Measurements from ENCODE around the gene EEF2K. TPM values are rescaled to one million over a fixed set of nuclear protein-coding genes. Genes with fewer than 3 reads are reported as not detected.

EEF2K gene
- total RNA-seq, 2 donors from 2014 or later: 9.8 to 15.8 TPM

GRCh38 chr16:22308824-22309520, 102.9 kb downstream of the EEF2K start:
- H3K4me3 Mint-ChIP-seq: no peak overlapping the region
- H3K4me3 ChIP-seq (ENCODE audit: low read length): no peak overlapping the region
- H3K27ac ChIP-seq (ENCODE audit: low read depth, low read length): no peak overlapping the region
- no peak overlapping the region for H3K27ac Mint-ChIP-seq
- H3K36me3 ChIP-seq (ENCODE audit: control insufficient read depth, insufficient read depth, low read length): peaks cover 62% of the 10 kb centered on the region
- no peaks in the 10 kb centered on the region for H3K27me3 Mint-ChIP-seq (ENCODE audit: insufficient read depth)
- H3K36me3 Mint-ChIP-seq (ENCODE audit: low read depth): peaks cover 68% of the 10 kb centered on the region
- H3K9me3 ChIP-seq (ENCODE audit: control insufficient read depth, low read length): no peaks in the 10 kb centered on the region
- H3K4me1 Mint-ChIP-seq: no peaks in the 10 kb centered on the region
- 95 to 100% methylated on average over 1 to 24 of the region's 24 CpGs for WGBS, 2 experiments (ENCODE audit: insufficient coverage in 1 of 2, insufficient read length in 1 of 2)
- DNase-seq: no peak
- no peaks in the 10 kb centered on the region for H3K4me1 ChIP-seq (ENCODE audit: control insufficient read depth, insufficient read depth, low read length)
- no peak for TF ChIP-seq CTCF (conservative IDR thresholded peaks at IDR 0.05)
- H3K9ac ChIP-seq (ENCODE audit: extremely low read depth, low read length, poor library complexity, severe bottlenecking): no peak overlapping the region
- no peaks in the 10 kb centered on the region for H3K9me3 Mint-ChIP-seq
- no peaks in the 10 kb centered on the region for H3K27me3 ChIP-seq (ENCODE audit: control insufficient read depth, insufficient read depth, low read length, poor library complexity, severe bottlenecking)

- Mint-ChIP-seq H3K9me3 (no peaks in the 10 kb centered on the region), H3K27ac (no peak overlapping the region), H3K4me3 (no peak overlapping the region), H3K36me3 (ENCODE audit: low read depth) (peaks cover 71% of the 10 kb centered on the region), H3K27me3 (ENCODE audit: insufficient read depth) (no peaks in the 10 kb centered on the region), H3K4me1 (no peaks in the 10 kb centered on the region)
- DNase-seq: no peak
- Histone ChIP-seq H3K27ac (ENCODE audit: low read depth, low read length) (no peak overlapping the region), H3K27me3 (ENCODE audit: control insufficient read depth, insufficient read depth, low read length, poor library complexity, severe bottlenecking) (no peaks in the 10 kb centered on the region), H3K4me3 (ENCODE audit: low read length) (no peak overlapping the region), H3K36me3 (ENCODE audit: control insufficient read depth, insufficient read depth, low read length) (peaks cover 69% of the 10 kb centered on the region), H3K9me3 (ENCODE audit: control insufficient read depth, low read length) (no peaks in the 10 kb centered on the region), H3K4me1 (ENCODE audit: control insufficient read depth, insufficient read depth, low read length) (no peaks in the 10 kb centered on the region), H3K9ac (ENCODE audit: extremely low read depth, low read length, poor library complexity, severe bottlenecking) (no peak overlapping the region)
- no peak for TF ChIP-seq CTCF (conservative IDR thresholded peaks at IDR 0.05)
- WGBS, 2 experiments (ENCODE audit: insufficient coverage in 1 of 2, insufficient read length in 1 of 2): 95 to 98% methylated on average over 3 to 4 of the region's 4 CpGs
Observed at GRCh38 chr16:22311520-22311919, 105.4 kb downstream of the EEF2K start.

- Histone ChIP-seq H3K27ac (ENCODE audit: low read depth, low read length) (no peak overlapping the region), H3K36me3 (ENCODE audit: control insufficient read depth, insufficient read depth, low read length) (peaks cover 77% of the 10 kb centered on the region), H3K9me3 (ENCODE audit: control insufficient read depth, low read length) (no peaks in the 10 kb centered on the region), H3K27me3 (ENCODE audit: control insufficient read depth, insufficient read depth, low read length, poor library complexity, severe bottlenecking) (no peaks in the 10 kb centered on the region), H3K9ac (ENCODE audit: extremely low read depth, low read length, poor library complexity, severe bottlenecking) (no peak overlapping the region), H3K4me3 (ENCODE audit: low read length) (no peak overlapping the region), H3K4me1 (ENCODE audit: control insufficient read depth, insufficient read depth, low read length) (no peaks in the 10 kb centered on the region)
- H3K27me3 Mint-ChIP-seq (ENCODE audit: insufficient read depth): no peaks in the 10 kb centered on the region
- 92 to 96% methylated on average over 16 to 23 of the region's 23 CpGs for WGBS, 2 experiments (ENCODE audit: insufficient coverage in 1 of 2, insufficient read length in 1 of 2)
- H3K9me3 Mint-ChIP-seq: no peaks in the 10 kb centered on the region
- no peak overlapping the region for H3K4me3 Mint-ChIP-seq
- H3K4me1 Mint-ChIP-seq: no peaks in the 10 kb centered on the region
- no peak for TF ChIP-seq CTCF (conservative IDR thresholded peaks at IDR 0.05)
- peak; percentile 38 for DNase-seq
- peaks cover 68% of the 10 kb centered on the region for H3K36me3 Mint-ChIP-seq (ENCODE audit: low read depth)
- no peak overlapping the region for H3K27ac Mint-ChIP-seq
Observed at GRCh38 chr16:22312897-22313781, 107.1 kb downstream of the EEF2K start.

Measured in endodermal cell (in vitro differentiated cells).